Pancreas (tissue), 10 donors: ENCODE data around the gene MCCC2. TPM values are rescaled to one million over a fixed set of nuclear protein-coding genes. Genes with fewer than 3 reads are reported as not detected.

Experiments
- ATAC-seq, 4 donors: fragments of 200-7000 bp; cut with Tn5 transposase; one replicate each; pipeline versions ENCODE4 v1.8.0 to v1.9.1; 2020; ENCODE audit warnings: mild to moderate bottlenecking in 4 of 4, moderate library complexity in 4 of 4
- DNase-seq, 6 donors: peaks; one replicate each; pipeline ENCODE4 v3.0.0-alpha.2; 2020
- FAIRE-seq: peaks from 2 replicates; lab custom pipeline; 2012; peaks lifted over from hg19 to GRCh38; lab: Jason Lieb, UNC
- H3K27ac ChIP-seq, 4 donors: fragments of 200-600 bp; sonication (generic); 1 replicate in 3 of 4; 2 replicates in 1 of 4; pipeline versions ENCODE4 v1.5.0 to v1.8.0; 2020
- H3K27me3 ChIP-seq, 4 donors: fragments of 200-600 bp; one replicate each; pipeline ENCODE4 v1.8.0; 2021
- H3K36me3 ChIP-seq, 3 donors: fragments of 200-600 bp; sonication (generic) in 1 of 3; one replicate each; pipeline versions ENCODE4 v1.5.0 to v1.8.0; 2020 to 2021
- H3K4me1 ChIP-seq, 3 donors: fragments of 200-600 bp; one replicate each; pipeline ENCODE4 v1.8.0; 2021
- H3K4me3 ChIP-seq, 4 donors: fragments of 200-600 bp; sonication (generic) in 2 of 4; one replicate each; pipeline versions ENCODE4 v1.5.0 to v1.8.0; 2020 to 2021
- H3K9me3 ChIP-seq, 4 donors: fragments of 200-600 bp; one replicate each; pipeline ENCODE4 v1.8.0; 2021
- WGBS, 2 donors: extraction: QIAGEN DNeasy Blood & Tissue Kit; methylation state at CpG; one replicate each; pipeline ENCODE4 v1.1.7; 2013; 5-methylcytosine and 5-hydroxymethylcytosine counted together
- intact Hi-C, 3 donors: fragments of 100-400 bp; cut with DNase I; formaldehyde crosslinking; loops; one replicate each; pipeline versions ENCODE4 v1.11.1 to v1.14.2; 2022
- polyA plus RNA-seq, 2 donors: library from polyadenylated mRNA; stranded (reverse); fragments of 200-250 nt; gene quantifications; one replicate each; pipeline ENCODE4 v1.2.3, GENCODE V29; 2013
- total RNA-seq, 6 donors: library from RNA; stranded (reverse); fragmentation: NEBNext Ultra II Directional in 4 of 6; extraction: Animal tissue kit (Norgen Biotek cat#: 25700) in 4 of 6; gene quantifications; one replicate each; pipeline versions ENCODE4 v1.2.1 to v1.2.4, GENCODE V29; 2021 to 2023
- TF ChIP-seq, protein P1 (sequence below), 4 donors: fragments of 200-600 bp; sonication (generic) in 3 of 4; IDR thresholded peaks; one replicate each; pipeline versions ENCODE4 v1.5.0 to v1.8.0; 2021; ENCODE audit warnings: antibody characterized with exemption in 4 of 4
- donor health status: healthy with polysubstance abuse.
- donor health status: DM: no; HTN: no; CAD: no; lungs with moderate emphysema.
- donor health status: DM: no; HTN: no; CAD: no.
- donor health status: control.
- donor health status: control.
- donor health status: Bipolar disorder and iron deficiency.
- donor health status: DM: yes; HTN: yes; CAD: no.
- donor health status: DM: no; HTN: no; CAD: no.
- donor health status: DM: no; HTN: no; CAD: no.
- donor health status: DM: yes; HTN: yes; CAD: no.

MCCC2 gene
- total and polyA plus RNA-seq, 8 donors = 12.5 to 26.3 (median 20.9) TPM

GRCh38 chr5:71651579-71651978 is 64.4 kb downstream of the MCCC2 start:
- Histone ChIP-seq H3K4me1 (no peaks in the 10 kb centered on the region), H3K27ac (no peak overlapping the region), H3K27me3 (no peaks in the 10 kb centered on the region), H3K36me3 (peaks cover 0 to 20% (median 0%) of the 10 kb centered on the region in 3 donors), H3K9me3 (no peaks in the 10 kb centered on the region), H3K4me3 (no peak overlapping the region)
- intact Hi-C loops = no loop called here
- DNase-seq (no peak), ATAC-seq (no peak), FAIRE-seq (no peak)
- 91 to 94% methylated on average over 3 of the region's 3 CpGs for WGBS, 2 donors
- TF ChIP-seq, protein P1, sequence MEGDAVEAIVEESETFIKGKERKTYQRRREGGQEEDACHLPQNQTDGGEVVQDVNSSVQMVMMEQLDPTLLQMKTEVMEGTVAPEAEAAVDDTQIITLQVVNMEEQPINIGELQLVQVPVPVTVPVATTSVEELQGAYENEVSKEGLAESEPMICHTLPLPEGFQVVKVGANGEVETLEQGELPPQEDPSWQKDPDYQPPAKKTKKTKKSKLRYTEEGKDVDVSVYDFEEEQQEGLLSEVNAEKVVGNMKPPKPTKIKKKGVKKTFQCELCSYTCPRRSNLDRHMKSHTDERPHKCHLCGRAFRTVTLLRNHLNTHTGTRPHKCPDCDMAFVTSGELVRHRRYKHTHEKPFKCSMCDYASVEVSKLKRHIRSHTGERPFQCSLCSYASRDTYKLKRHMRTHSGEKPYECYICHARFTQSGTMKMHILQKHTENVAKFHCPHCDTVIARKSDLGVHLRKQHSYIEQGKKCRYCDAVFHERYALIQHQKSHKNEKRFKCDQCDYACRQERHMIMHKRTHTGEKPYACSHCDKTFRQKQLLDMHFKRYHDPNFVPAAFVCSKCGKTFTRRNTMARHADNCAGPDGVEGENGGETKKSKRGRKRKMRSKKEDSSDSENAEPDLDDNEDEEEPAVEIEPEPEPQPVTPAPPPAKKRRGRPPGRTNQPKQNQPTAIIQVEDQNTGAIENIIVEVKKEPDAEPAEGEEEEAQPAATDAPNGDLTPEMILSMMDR (IDR thresholded peaks at IDR 0.05) = no peak

- H3K27me3 ChIP-seq = no peaks in the 10 kb centered on the region
- no peak overlapping the region for H3K4me3 ChIP-seq
- peaks cover 0 to 25% (median 0%) of the 10 kb centered on the region in 3 donors for H3K36me3 ChIP-seq
- H3K9me3 ChIP-seq = no peaks in the 10 kb centered on the region
- no peak for FAIRE-seq
- intact Hi-C loops = no loop called here
- no peak for ATAC-seq
- H3K27ac ChIP-seq = no peak overlapping the region
- TF ChIP-seq, protein P1 (IDR thresholded peaks at IDR 0.05) = no peak
- WGBS, 2 donors = 65 to 67% methylated on average over 3 of the region's 3 CpGs
- H3K4me1 ChIP-seq = no peaks in the 10 kb centered on the region
- no peak for DNase-seq
These were observed 65.2 kb downstream of the MCCC2 start for GRCh38 chr5:71652349-71652748.

- no peaks in the 10 kb centered on the region for H3K27me3 ChIP-seq
- WGBS, 2 donors = 46 to 61% methylated on average over 9 of the region's 9 CpGs
- ATAC-seq = peak; percentile 53 to 82 (median 74)
These were observed 65.8 kb downstream of the MCCC2 start for GRCh38 chr5:71652803-71653543.

DNA sequence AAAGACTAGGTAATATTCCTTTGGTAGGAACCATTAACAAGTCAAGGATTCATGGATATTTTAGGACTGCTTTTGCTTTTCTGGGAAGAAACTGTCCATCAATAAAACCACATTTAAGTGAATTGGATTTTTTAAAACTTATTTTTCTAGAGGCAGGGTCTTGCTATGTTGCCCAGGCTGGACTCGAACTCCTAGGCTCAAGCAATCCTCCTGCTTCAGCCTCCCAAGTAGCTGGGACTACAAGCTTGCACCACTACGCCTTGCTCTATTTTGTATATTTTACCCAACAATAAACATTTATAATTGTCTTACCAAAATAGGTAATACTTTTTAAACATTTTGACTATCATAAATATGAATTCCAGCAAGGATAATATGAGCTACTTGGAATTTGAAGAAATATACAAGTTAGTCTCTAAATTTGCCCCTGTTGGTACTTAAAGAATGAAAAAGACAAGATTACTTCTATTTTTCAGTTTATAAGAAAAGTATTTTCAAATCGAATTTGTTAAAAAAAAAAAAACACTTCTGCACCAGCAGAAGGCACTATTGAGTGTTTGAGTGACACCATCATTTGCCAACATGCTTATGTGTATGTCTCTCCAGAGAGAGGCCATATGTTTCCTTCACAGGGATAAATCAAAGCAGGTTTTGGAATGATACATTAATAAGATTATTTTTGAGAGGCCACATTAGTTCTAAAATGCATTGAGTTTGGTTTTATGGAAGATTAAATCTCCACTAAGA is 71.9 kb downstream of the MCCC2 start:
- H3K36me3 ChIP-seq = peaks cover 0 to 13% (median 0%) of the 10 kb centered on the region in 3 donors
- ATAC-seq (no peak), DNase-seq (no peak), FAIRE-seq (no peak)
- no peak overlapping the region for H3K27ac ChIP-seq
- TF ChIP-seq, protein P1 (IDR thresholded peaks at IDR 0.05) = no peak
- intact Hi-C loops = no loop called here
- H3K27me3 ChIP-seq = no peaks in the 10 kb centered on the region
- H3K9me3 ChIP-seq = no peaks in the 10 kb centered on the region
- H3K4me1 ChIP-seq = no peaks in the 10 kb centered on the region
- H3K4me3 ChIP-seq = no peak overlapping the region
- WGBS, 2 donors = 79 to 91% methylated on average over 3 of the region's 3 CpGs

More at GRCh38 chr5:71652803-71653543, 65.8 kb downstream of the MCCC2 start:
- DNase-seq (peak in 1 of 6 donors; percentile 33), FAIRE-seq (no peak)
- Histone ChIP-seq H3K4me1 (no peaks in the 10 kb centered on the region), H3K4me3 (no peak overlapping the region), H3K9me3 (no peaks in the 10 kb centered on the region), H3K27ac (no peak overlapping the region), H3K36me3 (peaks cover 0 to 29% (median 0%) of the 10 kb centered on the region in 3 donors)
- TF ChIP-seq, protein P1 (IDR thresholded peaks at IDR 0.05) = no peak
- intact Hi-C loops = no loop called here
